Central memory CD8-positive, alpha-beta T cell (primary cell): ENCODE results near the gene SLC25A1.

Source experiments
- ATAC-seq: fragments of 150-1000 bp; cut with Tn5 transposase; replicated peaks from 2 replicates; pipeline ENCODE4 v1.10.0; 2022; ENCODE audit warnings: mild to moderate bottlenecking, moderate FRiP score, moderate number of reproducible peaks; ENCODE audit not compliant: poor library complexity, severe bottlenecking; ENCODE audit errors: extremely low read depth
- DNase-seq, 2 donors: peaks; one replicate each; pipeline ENCODE4 v3.0.0; 2021; ENCODE audit warnings: low spot score in 2 of 2
- H3K27ac Mint-ChIP-seq: one replicate; pipeline ENCODE4 v1.8.0; 2022; ENCODE audit warnings: low read depth, mild to moderate bottlenecking, moderate library complexity, mixed read lengths
- H3K27me3 Mint-ChIP-seq: one replicate; pipeline ENCODE4 v1.8.0; 2022; ENCODE audit warnings: mixed read lengths
- H3K36me3 Mint-ChIP-seq: one replicate; pipeline ENCODE4 v1.8.0; 2022; ENCODE audit warnings: mild to moderate bottlenecking, moderate library complexity, mixed read lengths; ENCODE audit not compliant: insufficient read depth
- H3K4me1 Mint-ChIP-seq: one replicate; pipeline ENCODE4 v1.8.0; 2022; ENCODE audit warnings: mixed read lengths
- H3K4me3 Mint-ChIP-seq: one replicate; pipeline ENCODE4 v1.8.0; 2022; ENCODE audit warnings: mild to moderate bottlenecking, moderate library complexity, mixed read lengths
- H3K9me3 Mint-ChIP-seq: one replicate; pipeline ENCODE4 v1.8.0; 2022; ENCODE audit warnings: mixed read lengths

Gene SLC25A1

GRCh38 chr22:19175602-19176174 lies 2.8 kb downstream of the SLC25A1 start:
- no peak overlapping the region for H3K4me3 Mint-ChIP-seq
- DNase-seq, result no peak
- peaks cover 11% of the 10 kb centered on the region for H3K36me3 Mint-ChIP-seq
- no peak overlapping the region for H3K27ac Mint-ChIP-seq
- H3K9me3 Mint-ChIP-seq, result no peaks in the 10 kb centered on the region
- no peaks in the 10 kb centered on the region for H3K27me3 Mint-ChIP-seq
- no peak for ATAC-seq
- H3K4me1 Mint-ChIP-seq, result peaks cover 24% of the 10 kb centered on the region

GRCh38 chr22:19175026-19175601 lies 3.4 kb downstream of the SLC25A1 start:
- H3K9me3 Mint-ChIP-seq, result no peaks in the 10 kb centered on the region
- DNase-seq (no peak), ATAC-seq (no peak)
- H3K36me3 Mint-ChIP-seq, result peaks cover 14% of the 10 kb centered on the region
- H3K4me1 Mint-ChIP-seq, result peaks cover 30% of the 10 kb centered on the region
- H3K4me3 Mint-ChIP-seq, result no peak overlapping the region
- H3K27ac Mint-ChIP-seq, result no peak overlapping the region
- H3K27me3 Mint-ChIP-seq, result peaks cover 4% of the 10 kb centered on the region

GRCh38 chr22:19174106-19175025 lies 4.2 kb downstream of the SLC25A1 start:
- Mint-ChIP-seq H3K27ac (no peak overlapping the region), H3K4me1 (peaks cover 35% of the 10 kb centered on the region)
- DNase-seq, result no peak

DNA sequence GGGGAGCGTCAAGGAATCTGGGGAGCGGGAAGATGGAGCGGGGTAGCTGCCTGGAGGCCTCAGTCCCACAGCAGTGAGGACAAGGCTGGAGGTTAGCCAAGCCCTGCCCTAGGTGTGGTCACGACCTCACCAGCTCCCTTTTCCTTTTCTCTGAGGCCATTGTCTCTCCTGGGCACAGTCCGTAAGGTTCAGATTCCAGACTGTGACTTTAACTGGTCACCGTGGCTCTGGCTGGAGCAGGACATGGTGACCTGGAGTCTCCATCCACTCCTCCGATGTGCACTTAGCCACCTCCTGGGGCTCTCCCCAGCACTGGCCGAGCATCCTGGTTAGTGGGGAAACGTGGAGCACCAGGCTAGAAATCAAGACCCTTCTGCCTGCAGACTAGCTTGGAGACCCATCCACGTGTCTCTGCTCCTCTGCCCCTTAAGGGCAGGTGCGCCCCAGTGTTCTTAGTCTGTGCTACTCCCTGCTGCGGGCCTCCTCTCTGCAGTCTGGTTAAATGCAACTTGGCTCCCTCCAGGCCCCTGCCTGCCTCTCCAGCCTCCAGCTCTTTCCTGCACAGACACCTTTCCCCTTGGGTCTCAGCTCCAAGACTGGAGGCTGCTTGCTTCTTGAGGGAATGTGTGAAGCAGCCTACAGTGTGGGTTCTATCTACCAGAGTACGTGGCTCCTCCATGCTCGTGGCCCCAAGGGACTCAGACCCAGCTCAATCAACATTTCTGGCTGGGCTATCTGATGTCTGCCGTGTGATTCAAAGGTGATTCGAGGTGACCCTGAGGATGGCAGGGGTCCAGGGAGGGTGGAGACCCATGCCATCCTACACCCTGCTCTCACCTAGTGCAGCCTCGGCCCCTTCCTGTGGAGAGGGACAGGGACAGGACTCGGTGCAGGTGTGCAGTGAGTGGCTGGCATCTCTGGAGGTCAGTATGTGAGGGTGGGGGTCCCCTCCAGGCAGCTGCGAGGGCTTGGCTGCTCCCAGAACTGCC lies 5.2 kb downstream of the SLC25A1 start:
- peaks cover 42% of the 10 kb centered on the region for H3K4me1 Mint-ChIP-seq
- H3K4me3 Mint-ChIP-seq, result peak overlapping the region; percentile 89
- DNase-seq (no peak), ATAC-seq (no peak)
- H3K9me3 Mint-ChIP-seq, result no peaks in the 10 kb centered on the region
- peaks cover 14% of the 10 kb centered on the region for H3K36me3 Mint-ChIP-seq
- peaks cover 22% of the 10 kb centered on the region for H3K27me3 Mint-ChIP-seq
- peak overlapping the region; percentile 91 for H3K27ac Mint-ChIP-seq

More at GRCh38 chr22:19174106-19175025, 4.2 kb downstream of the SLC25A1 start:
- H3K36me3 Mint-ChIP-seq, result peaks cover 14% of the 10 kb centered on the region
- no peak overlapping the region for H3K4me3 Mint-ChIP-seq
- H3K27me3 Mint-ChIP-seq, result peaks cover 11% of the 10 kb centered on the region
- no peaks in the 10 kb centered on the region for H3K9me3 Mint-ChIP-seq
- ATAC-seq, result no peak

- H3K9me3 Mint-ChIP-seq, result no peaks in the 10 kb centered on the region
- H3K4me3 Mint-ChIP-seq, result peak overlapping the region; percentile 89
- peaks cover 12% of the 10 kb centered on the region for H3K36me3 Mint-ChIP-seq
- peaks cover 31% of the 10 kb centered on the region for H3K27me3 Mint-ChIP-seq
- no peak for DNase-seq
- peaks cover 42% of the 10 kb centered on the region for H3K4me1 Mint-ChIP-seq
- H3K27ac Mint-ChIP-seq, result peak overlapping the region; percentile 91
- no peak for ATAC-seq
These were observed 6.1 kb downstream of the SLC25A1 start for GRCh38 chr22:19172213-19173046.

DNA sequence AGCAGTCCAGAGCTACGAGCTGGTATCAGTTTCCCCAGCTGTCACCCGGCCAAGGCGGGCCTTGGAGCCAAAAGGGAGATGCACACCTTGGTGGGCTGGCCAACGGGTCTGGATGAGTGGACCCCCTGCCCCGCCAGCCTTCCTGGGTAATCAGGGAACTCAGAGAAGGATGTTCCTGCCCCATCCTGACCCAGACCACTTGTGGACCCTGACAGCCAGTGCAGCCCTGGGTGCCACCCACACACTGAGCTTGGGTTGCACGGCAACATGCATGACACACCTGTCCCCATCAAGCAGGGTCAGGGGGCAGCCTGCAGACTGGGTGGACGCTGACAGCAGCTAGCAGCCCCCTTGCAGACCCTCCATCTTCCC lies 8.6 kb downstream of the SLC25A1 start:
- peaks cover 11% of the 10 kb centered on the region for H3K36me3 Mint-ChIP-seq
- ATAC-seq (no peak), DNase-seq (no peak)
- H3K4me3 Mint-ChIP-seq, result peak overlapping the region; percentile 89
- H3K4me1 Mint-ChIP-seq, result peaks cover 42% of the 10 kb centered on the region
- H3K27ac Mint-ChIP-seq, result no peak overlapping the region
- peaks cover 42% of the 10 kb centered on the region for H3K27me3 Mint-ChIP-seq
- H3K9me3 Mint-ChIP-seq, result no peaks in the 10 kb centered on the region

- DNase-seq (no peak), ATAC-seq (no peak)
- Mint-ChIP-seq H3K36me3 (peaks cover 11% of the 10 kb centered on the region), H3K27me3 (peaks cover 42% of the 10 kb centered on the region), H3K4me3 (peak overlapping the region; percentile 89), H3K9me3 (no peaks in the 10 kb centered on the region), H3K4me1 (peaks cover 42% of the 10 kb centered on the region), H3K27ac (no peak overlapping the region)
These were observed 9.3 kb downstream of the SLC25A1 start for GRCh38 chr22:19169002-19169946.

GRCh38 chr22:19168088-19168890 lies 10.2 kb downstream of the SLC25A1 start:
- Mint-ChIP-seq H3K36me3 (peaks cover 11% of the 10 kb centered on the region), H3K9me3 (no peaks in the 10 kb centered on the region), H3K27ac (no peak overlapping the region), H3K27me3 (peaks cover 49% of the 10 kb centered on the region), H3K4me1 (peaks cover 37% of the 10 kb centered on the region), H3K4me3 (no peak overlapping the region)
- no peak for ATAC-seq
- no peak for DNase-seq

DNA sequence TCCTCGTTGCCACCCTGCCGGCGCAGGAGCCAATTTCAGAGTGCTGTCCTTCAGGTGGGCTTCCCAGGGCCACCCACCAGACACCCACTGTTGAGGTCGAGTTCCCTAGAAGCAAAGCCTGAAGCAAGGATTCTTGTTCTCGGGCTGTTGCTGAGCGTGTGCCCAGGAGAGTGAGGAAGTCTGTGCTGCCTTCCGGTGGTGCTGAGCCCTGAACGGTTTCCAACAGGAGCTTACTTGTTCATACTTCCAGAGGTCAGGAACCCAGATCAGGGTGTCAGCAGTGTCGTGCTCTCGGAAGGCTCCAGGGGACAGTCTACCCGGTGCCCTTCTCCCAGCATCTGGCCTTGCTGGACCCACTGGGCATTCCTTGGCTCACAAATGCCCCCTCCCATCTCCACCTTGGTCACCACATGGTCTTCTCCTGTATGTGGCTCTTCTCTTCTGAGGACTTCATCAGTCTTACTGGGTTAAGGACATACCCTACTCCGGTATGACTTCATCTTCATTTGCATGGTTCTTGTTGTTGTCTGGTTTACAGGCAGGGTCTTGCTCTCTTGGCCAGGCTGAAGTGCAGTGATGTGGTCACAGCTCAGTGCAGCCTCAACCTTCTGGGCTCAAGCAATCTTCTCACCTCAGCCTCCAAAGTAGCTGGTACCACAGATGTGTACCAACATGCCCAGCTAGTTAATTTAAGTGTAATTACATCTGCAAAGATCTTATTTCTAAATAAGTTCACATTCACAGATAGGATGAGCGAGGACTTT lies 11.2 kb downstream of the SLC25A1 start:
- no peak overlapping the region for H3K27ac Mint-ChIP-seq
- ATAC-seq (no peak), DNase-seq (no peak)
- H3K27me3 Mint-ChIP-seq, result peaks cover 51% of the 10 kb centered on the region
- peaks cover 11% of the 10 kb centered on the region for H3K36me3 Mint-ChIP-seq
- peaks cover 27% of the 10 kb centered on the region for H3K4me1 Mint-ChIP-seq
- H3K9me3 Mint-ChIP-seq, result no peaks in the 10 kb centered on the region
- H3K4me3 Mint-ChIP-seq, result no peak overlapping the region

DNA sequence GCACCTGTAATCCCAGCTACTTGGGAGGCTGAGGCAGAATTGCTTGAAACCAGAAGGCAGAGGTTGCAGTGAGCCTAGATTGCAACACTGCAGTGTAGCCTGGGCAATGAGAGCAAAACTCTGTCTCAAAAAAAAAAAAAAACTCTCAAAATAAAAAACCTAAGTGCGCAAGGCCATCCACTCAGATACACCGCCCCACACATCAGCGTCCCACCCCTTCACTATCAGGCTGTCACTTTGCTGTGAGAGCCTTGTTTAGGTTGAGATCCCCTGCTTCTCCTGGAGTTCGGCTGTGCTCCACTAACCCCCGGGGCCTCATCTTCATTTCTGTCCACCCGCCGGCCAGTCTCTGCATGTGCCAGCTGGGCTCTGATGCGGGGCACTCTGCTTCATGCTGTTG lies 12.1 kb downstream of the SLC25A1 start:
- Mint-ChIP-seq H3K4me3 (no peak overlapping the region), H3K27me3 (peaks cover 51% of the 10 kb centered on the region), H3K27ac (no peak overlapping the region), H3K4me1 (peaks cover 23% of the 10 kb centered on the region), H3K36me3 (peaks cover 8% of the 10 kb centered on the region), H3K9me3 (no peaks in the 10 kb centered on the region)
- ATAC-seq, result no peak
- no peak for DNase-seq
